CD14-positive monocyte (primary cell): ENCODE measurements around the gene CNTN5. TPM values are rescaled to one million over a fixed set of nuclear protein-coding genes. Genes with fewer than 3 reads are reported as not detected.

Source experiments
- DNase-seq, 3 donors: peaks; one replicate each; pipeline ENCODE4 v3.0.0-alpha.2; 2011 to 2022
- H2AFZ ChIP-seq: 2 replicates; pipeline ENCODE4 v1.6.0; 2012; ENCODE audit warnings: mild to moderate bottlenecking, low read depth, low read length, inconsistent platforms; ENCODE audit not compliant: insufficient read depth, poor library complexity, severe bottlenecking
- H3K27ac ChIP-seq, 2 donors: 1 replicate in 1 of 2; 2 replicates in 1 of 2; pipeline ENCODE4 v1.5.1; 2012 to 2013; ENCODE audit warnings: low read length in 2 of 2, control low read depth in 1 of 2, inconsistent platforms in 1 of 2, low read depth in 1 of 2, mild to moderate bottlenecking in 1 of 2
- H3K27me3 ChIP-seq, 2 donors: one replicate each; pipeline versions ENCODE4 v1.6.0 to v1.6.1; 2011 to 2013; ENCODE audit warnings: low read length in 2 of 2; ENCODE audit not compliant: control insufficient read depth in 2 of 2, insufficient read depth in 2 of 2
- H3K36me3 ChIP-seq, 2 donors: replicated peaks in 1 of 2; 1 replicate in 1 of 2; 2 replicates in 1 of 2; pipeline versions ENCODE4 v1.5.1 to v1.6.1; 2012 to 2013; ENCODE audit warnings: low read length in 2 of 2, control low read depth in 1 of 2, inconsistent platforms in 1 of 2, mild to moderate bottlenecking in 1 of 2; ENCODE audit not compliant: insufficient read depth in 2 of 2, control insufficient read depth in 1 of 2
- H3K4me1 ChIP-seq, 2 donors: 1 replicate in 1 of 2; 2 replicates in 1 of 2; pipeline versions ENCODE4 v1.5.1 to v1.6.1; 2012 to 2013; ENCODE audit warnings: low read length in 2 of 2, control low read depth in 1 of 2, inconsistent platforms in 1 of 2, mild to moderate bottlenecking in 1 of 2, moderate library complexity in 1 of 2; ENCODE audit not compliant: insufficient read depth in 2 of 2, control insufficient read depth in 1 of 2
- H3K4me2 ChIP-seq: replicated peaks from 2 replicates; pipeline ENCODE3; 2012; ENCODE audit warnings: low read length, moderate library complexity, mild to moderate bottlenecking; ENCODE audit not compliant: poor library complexity, severe bottlenecking; ENCODE audit errors: extremely low read depth
- H3K4me3 ChIP-seq, 3 experiments: fragments of 200-600 bp in 1 of 3; sonication (generic) in 1 of 3; replicated peaks in 1 of 3; 1 replicate in 2 of 3; 2 replicates in 1 of 3; pipeline ENCODE4 v1.5.1; 2011 to 2013; ENCODE audit warnings: low read length in 3 of 3, mild to moderate bottlenecking in 3 of 3, control low read depth in 2 of 3, low read depth in 2 of 3, inconsistent platforms in 1 of 3, moderate library complexity in 1 of 3
- H3K79me2 ChIP-seq: 2 replicates; pipeline ENCODE4 v1.6.0; 2012; ENCODE audit warnings: mild to moderate bottlenecking, control low read depth, inconsistent platforms, low read length, moderate library complexity; ENCODE audit not compliant: insufficient read depth
- H3K9ac ChIP-seq: 2 replicates; pipeline ENCODE4 v1.6.0; 2017; ENCODE audit warnings: low read length, mild to moderate bottlenecking; ENCODE audit not compliant: insufficient read depth, poor library complexity, severe bottlenecking
- H3K9me3 ChIP-seq, 2 donors: replicated peaks in 1 of 2; 1 replicate in 1 of 2; 2 replicates in 1 of 2; pipeline versions ENCODE4 v1.5.1 to v1.6.1; 2012 to 2013; ENCODE audit warnings: low read length in 2 of 2, control low read depth in 1 of 2; ENCODE audit not compliant: control insufficient read depth in 1 of 2, insufficient read depth in 1 of 2
- H4K20me1 ChIP-seq: 2 replicates; pipeline ENCODE4 v1.6.0; 2012; ENCODE audit warnings: mild to moderate bottlenecking, low read length, control low read depth, moderate library complexity; ENCODE audit not compliant: insufficient read depth
- H3K27ac Mint-ChIP-seq, 7 donors: one replicate each; pipeline ENCODE4 v1.8.0; 2020; ENCODE audit warnings: mild to moderate bottlenecking in 7 of 7, mixed read lengths in 7 of 7, moderate library complexity in 6 of 7, inconsistent platforms in 2 of 7
- H3K27me3 Mint-ChIP-seq, 3 donors: one replicate each; pipeline ENCODE4 v1.8.0; 2021 to 2022; ENCODE audit warnings: low read depth in 3 of 3, mild to moderate bottlenecking in 3 of 3, mixed read lengths in 3 of 3, moderate library complexity in 3 of 3, inconsistent platforms in 1 of 3
- H3K36me3 Mint-ChIP-seq, 2 donors: one replicate each; pipeline ENCODE4 v1.8.0; 2020; ENCODE audit warnings: mixed read lengths in 2 of 2, inconsistent platforms in 1 of 2, mild to moderate bottlenecking in 1 of 2
- H3K4me1 Mint-ChIP-seq: one replicate; pipeline ENCODE4 v1.8.0; 2020; ENCODE audit warnings: mild to moderate bottlenecking, mixed read lengths
- H3K4me3 Mint-ChIP-seq, 2 donors: one replicate each; pipeline ENCODE4 v1.8.0; 2020; ENCODE audit warnings: mild to moderate bottlenecking in 2 of 2, mixed read lengths in 2 of 2, moderate library complexity in 1 of 2
- H3K9me3 Mint-ChIP-seq, 7 donors: one replicate each; pipeline ENCODE4 v1.8.0; 2020 to 2022; ENCODE audit warnings: mixed read lengths in 7 of 7, mild to moderate bottlenecking in 6 of 7, moderate library complexity in 6 of 7, inconsistent platforms in 2 of 7
- WGBS: methylation state at CpG from one replicate; pipeline ENCODE4 v1.1.5; 2013; ENCODE audit warnings: missing lambda C conversion rate; ENCODE audit not compliant: insufficient coverage; 5-methylcytosine and 5-hydroxymethylcytosine counted together
- intact Hi-C, 2 donors: fragments of 100-400 bp; cut with micrococcal nuclease; formaldehyde crosslinking; loops; one replicate each; pipeline versions ENCODE4 v1.15.0 to v1.15.1; 2023
- polyA plus RNA-seq, 3 donors: library from polyadenylated mRNA; depleted of rRNA in 1 of 3; unstranded in 2 of 3; stranded (reverse) in 1 of 3; fragments of 300-500 nt in 2 of 3; fragments of >200 nt in 1 of 3; fragmentation: Illumina TruSeq in 2 of 3; gene quantifications; 1 replicate in 2 of 3; 2 replicates in 1 of 3; pipeline ENCODE4 v1.2.3, GENCODE V29; 2012 to 2021
- TF ChIP-seq, protein P1 (sequence below): fragments of 200-600 bp; IDR thresholded peaks from one replicate; pipeline ENCODE4 v1.8.0; 2022; ENCODE audit warnings: antibody characterized with exemption, mild to moderate bottlenecking

Gene CNTN5
- polyA plus RNA-seq, 3 donors, result not detected

GRCh38 chr11:99887481-99887880 lies 866.7 kb downstream of the CNTN5 start:
- Histone ChIP-seq H3K27me3 (no peaks in the 10 kb centered on the region), H3K4me3 (no peak overlapping the region), H4K20me1 (no peaks in the 10 kb centered on the region), H3K9me3 (peaks cover 0 to 7% of the 10 kb centered on the region in 2 donors), H2AFZ (no peak overlapping the region), H3K27ac (no peak overlapping the region), H3K4me2 (no peak overlapping the region), H3K9ac (no peak overlapping the region), H3K79me2 (no peaks in the 10 kb centered on the region), H3K36me3 (no peaks in the 10 kb centered on the region), H3K4me1 (no peaks in the 10 kb centered on the region)
- TF ChIP-seq, protein P1, sequence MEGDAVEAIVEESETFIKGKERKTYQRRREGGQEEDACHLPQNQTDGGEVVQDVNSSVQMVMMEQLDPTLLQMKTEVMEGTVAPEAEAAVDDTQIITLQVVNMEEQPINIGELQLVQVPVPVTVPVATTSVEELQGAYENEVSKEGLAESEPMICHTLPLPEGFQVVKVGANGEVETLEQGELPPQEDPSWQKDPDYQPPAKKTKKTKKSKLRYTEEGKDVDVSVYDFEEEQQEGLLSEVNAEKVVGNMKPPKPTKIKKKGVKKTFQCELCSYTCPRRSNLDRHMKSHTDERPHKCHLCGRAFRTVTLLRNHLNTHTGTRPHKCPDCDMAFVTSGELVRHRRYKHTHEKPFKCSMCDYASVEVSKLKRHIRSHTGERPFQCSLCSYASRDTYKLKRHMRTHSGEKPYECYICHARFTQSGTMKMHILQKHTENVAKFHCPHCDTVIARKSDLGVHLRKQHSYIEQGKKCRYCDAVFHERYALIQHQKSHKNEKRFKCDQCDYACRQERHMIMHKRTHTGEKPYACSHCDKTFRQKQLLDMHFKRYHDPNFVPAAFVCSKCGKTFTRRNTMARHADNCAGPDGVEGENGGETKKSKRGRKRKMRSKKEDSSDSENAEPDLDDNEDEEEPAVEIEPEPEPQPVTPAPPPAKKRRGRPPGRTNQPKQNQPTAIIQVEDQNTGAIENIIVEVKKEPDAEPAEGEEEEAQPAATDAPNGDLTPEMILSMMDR, result no peak
- Mint-ChIP-seq H3K9me3 (peaks cover 0 to 8% (median 1%) of the 10 kb centered on the region in 7 donors), H3K4me3 (no peak overlapping the region), H3K27ac (no peak overlapping the region), H3K4me1 (no peaks in the 10 kb centered on the region), H3K27me3 (no peaks in the 10 kb centered on the region), H3K36me3 (no peaks in the 10 kb centered on the region)
- intact Hi-C loops, result no loop called here
- WGBS, result 83% methylated on average over 4 of the region's 5 CpGs
- DNase-seq, result no peak

DNA sequence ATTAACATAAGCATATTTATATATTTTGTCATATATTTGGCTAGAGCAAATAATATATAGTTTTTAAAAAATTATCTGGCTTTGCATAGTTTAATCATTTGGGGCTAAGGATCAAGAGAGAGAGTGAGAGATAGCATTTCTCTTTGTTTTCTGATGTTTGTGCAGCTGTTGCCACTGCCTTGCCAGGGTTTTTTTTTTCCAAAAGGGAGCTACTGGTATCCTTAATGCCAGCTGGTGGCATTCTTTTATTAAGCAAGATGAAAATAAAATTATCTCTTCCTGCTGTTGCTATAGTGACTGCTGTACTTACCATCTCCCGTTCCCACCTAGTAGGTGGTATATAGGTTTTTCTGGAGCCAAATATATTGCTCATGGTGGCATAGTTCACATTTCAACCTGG lies 873.1 kb downstream of the CNTN5 start:
- Mint-ChIP-seq H3K4me1 (no peaks in the 10 kb centered on the region), H3K27ac (no peak overlapping the region), H3K36me3 (no peaks in the 10 kb centered on the region), H3K9me3 (peaks cover 9 to 21% (median 12%) of the 10 kb centered on the region in 7 donors), H3K4me3 (no peak overlapping the region), H3K27me3 (no peaks in the 10 kb centered on the region)
- DNase-seq, result no peak
- H3K27ac ChIP-seq, result no peak overlapping the region
- H3K27me3 ChIP-seq, result no peaks in the 10 kb centered on the region
- H3K4me1 ChIP-seq, result no peaks in the 10 kb centered on the region
- H3K9me3 ChIP-seq, result peaks cover 16 to 21% of the 10 kb centered on the region in 2 donors
- intact Hi-C loops, result no loop called here
- no peak overlapping the region for H2AFZ ChIP-seq
- no peaks in the 10 kb centered on the region for H3K79me2 ChIP-seq
- H3K4me2 ChIP-seq, result no peak overlapping the region
- no peak overlapping the region for H3K9ac ChIP-seq
- no peak overlapping the region for H3K4me3 ChIP-seq
- no CpG with 5 or more reads among the region's 1 CpG for WGBS
- H3K36me3 ChIP-seq, result no peaks in the 10 kb centered on the region
- TF ChIP-seq, protein P1, result no peak
- H4K20me1 ChIP-seq, result no peaks in the 10 kb centered on the region
